SH-SY5Y (cell line): ENCODE data around the gene MITF.

Experiments used
- GATA2 ChIP-seq: IDR thresholded peaks from 2 replicates; pipeline ENCODE4 v1.6.1; 2011; ENCODE audit warnings: mild to moderate bottlenecking, low read depth, low read length
- GATA3 ChIP-seq: IDR thresholded peaks from 2 replicates; pipeline ENCODE4 v1.6.1; 2011; ENCODE audit warnings: low read depth, mild to moderate bottlenecking, low read length, moderate library complexity

DNA sequence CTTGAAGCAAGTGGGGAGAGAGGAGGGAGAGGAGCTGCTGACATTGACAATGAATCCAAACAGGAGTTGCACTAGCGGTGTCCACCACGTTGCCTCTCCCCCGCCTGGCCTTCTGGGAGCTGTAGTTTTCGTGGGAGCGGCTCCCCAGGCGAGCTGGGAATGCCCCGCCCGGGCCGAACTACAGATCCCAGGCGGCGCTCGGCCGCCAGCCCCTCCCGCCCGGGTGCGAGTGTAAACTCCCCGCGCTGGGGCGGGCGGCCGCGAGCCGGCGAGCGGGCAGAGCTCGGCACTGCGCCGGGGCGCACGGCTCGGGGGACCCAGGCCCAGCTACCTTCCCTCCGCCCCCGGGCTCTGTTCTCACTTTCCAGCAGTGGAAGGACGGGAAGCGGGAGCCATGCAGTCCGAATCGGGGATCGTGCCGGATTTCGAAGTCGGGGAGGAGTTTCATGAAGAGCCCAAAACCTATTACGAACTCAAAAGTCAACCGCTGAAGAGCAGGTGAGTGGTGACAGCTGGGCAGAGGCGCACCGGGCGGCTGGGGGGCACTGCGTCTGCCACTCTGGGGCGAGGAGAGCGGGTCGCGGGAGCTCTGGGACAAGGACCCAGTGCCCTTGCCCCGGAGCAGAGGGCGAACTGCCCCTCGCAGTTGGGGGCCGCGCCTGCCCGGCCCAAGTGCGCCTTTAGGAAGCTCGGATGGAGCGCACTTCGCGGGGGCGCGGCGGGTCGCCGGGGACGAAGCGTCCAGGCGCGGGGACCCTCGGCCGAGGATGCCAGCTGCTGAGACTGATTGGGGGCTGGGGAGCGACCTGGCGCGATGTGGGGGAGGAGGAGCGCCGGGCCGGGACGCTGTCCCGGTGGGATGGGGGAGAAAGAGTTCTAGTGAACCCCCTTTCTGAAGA, at the start of gene MITF:
- TF ChIP-seq GATA2 (no peak), GATA3 (no peak)
